Bronchial epithelial cell (primary cell): ENCODE measurements around the gene PRKCB. TPM values are rescaled to one million over a fixed set of nuclear protein-coding genes. Genes with fewer than 3 reads are reported as not detected.

ENCODE experiments used
- DNase-seq: peaks from one replicate; pipeline ENCODE4 v3.0.0-alpha.2; 2010; ENCODE audit warnings: low read depth
- FAIRE-seq: peaks from 2 replicates; lab custom pipeline; 2011; peaks lifted over from hg19 to GRCh38; lab: Jason Lieb, UNC
- H3K27me3 ChIP-seq: 2 replicates; pipeline ENCODE4 v1.5.1; 2011; ENCODE audit warnings: low read length; ENCODE audit not compliant: control insufficient read depth, insufficient read depth
- H3K36me3 ChIP-seq: 2 replicates; pipeline ENCODE4 v1.5.1; 2011; ENCODE audit warnings: low read length; ENCODE audit not compliant: control insufficient read depth, insufficient read depth
- H3K4me3 ChIP-seq: 2 replicates; pipeline ENCODE4 v1.5.1; 2011; ENCODE audit warnings: mild to moderate bottlenecking, low read depth, low read length, control low read depth
- total RNA-seq: library from RNA; depleted of rRNA; stranded (reverse); fragments of >200 nt; gene quantifications from 2 replicates; pipeline ENCODE4 v1.2.1, GENCODE V29; 2014
- TF ChIP-seq, protein P1 (sequence below): IDR thresholded peaks from 2 replicates; pipeline ENCODE4 v1.5.1; 2011; ENCODE audit warnings: mild to moderate bottlenecking, moderate library complexity, low read length, control low read depth, inconsistent platforms; ENCODE audit not compliant: insufficient read depth, severe bottlenecking

PRKCB gene
- total RNA-seq, 1 donor from 2014 or later = not detected

DNA sequence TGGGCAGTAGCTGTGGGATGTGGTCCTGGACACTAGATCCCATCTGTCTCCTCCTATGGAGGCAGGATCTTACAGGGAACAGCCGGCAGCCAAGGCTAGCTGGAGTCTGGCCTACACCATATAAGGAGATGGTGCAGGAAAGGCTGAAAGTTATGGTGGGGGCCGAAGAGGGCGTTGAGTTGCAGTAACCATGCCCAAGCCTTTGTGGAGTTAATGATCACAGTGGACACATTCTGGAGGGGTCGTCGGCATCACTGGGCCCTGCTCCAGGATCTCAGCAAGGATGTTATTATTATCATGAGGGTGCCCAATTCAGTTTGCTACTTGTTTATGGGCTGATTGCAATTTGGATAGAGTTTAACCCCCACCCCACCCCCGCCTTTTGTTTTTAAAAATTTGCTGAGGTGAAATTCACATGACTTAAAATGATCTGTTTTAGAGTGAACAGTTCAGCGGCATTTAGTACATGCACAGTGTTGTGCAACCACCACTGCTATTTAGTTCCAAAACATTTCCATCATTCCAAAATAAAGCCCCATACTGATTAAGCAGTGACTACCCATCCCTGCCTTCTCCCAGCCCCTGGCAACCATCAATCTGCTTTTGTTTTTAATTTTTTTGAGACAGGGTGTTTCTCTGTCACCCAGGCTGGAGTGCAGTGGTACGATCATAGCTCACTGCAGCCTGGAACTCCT, 236.0 kb downstream of the PRKCB start:
- Histone ChIP-seq H3K4me3 (no peak overlapping the region), H3K36me3 (no peaks in the 10 kb centered on the region), H3K27me3 (no peaks in the 10 kb centered on the region)
- DNase-seq (no peak), FAIRE-seq (no peak)
- TF ChIP-seq, protein P1, sequence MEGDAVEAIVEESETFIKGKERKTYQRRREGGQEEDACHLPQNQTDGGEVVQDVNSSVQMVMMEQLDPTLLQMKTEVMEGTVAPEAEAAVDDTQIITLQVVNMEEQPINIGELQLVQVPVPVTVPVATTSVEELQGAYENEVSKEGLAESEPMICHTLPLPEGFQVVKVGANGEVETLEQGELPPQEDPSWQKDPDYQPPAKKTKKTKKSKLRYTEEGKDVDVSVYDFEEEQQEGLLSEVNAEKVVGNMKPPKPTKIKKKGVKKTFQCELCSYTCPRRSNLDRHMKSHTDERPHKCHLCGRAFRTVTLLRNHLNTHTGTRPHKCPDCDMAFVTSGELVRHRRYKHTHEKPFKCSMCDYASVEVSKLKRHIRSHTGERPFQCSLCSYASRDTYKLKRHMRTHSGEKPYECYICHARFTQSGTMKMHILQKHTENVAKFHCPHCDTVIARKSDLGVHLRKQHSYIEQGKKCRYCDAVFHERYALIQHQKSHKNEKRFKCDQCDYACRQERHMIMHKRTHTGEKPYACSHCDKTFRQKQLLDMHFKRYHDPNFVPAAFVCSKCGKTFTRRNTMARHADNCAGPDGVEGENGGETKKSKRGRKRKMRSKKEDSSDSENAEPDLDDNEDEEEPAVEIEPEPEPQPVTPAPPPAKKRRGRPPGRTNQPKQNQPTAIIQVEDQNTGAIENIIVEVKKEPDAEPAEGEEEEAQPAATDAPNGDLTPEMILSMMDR = no peak

DNA sequence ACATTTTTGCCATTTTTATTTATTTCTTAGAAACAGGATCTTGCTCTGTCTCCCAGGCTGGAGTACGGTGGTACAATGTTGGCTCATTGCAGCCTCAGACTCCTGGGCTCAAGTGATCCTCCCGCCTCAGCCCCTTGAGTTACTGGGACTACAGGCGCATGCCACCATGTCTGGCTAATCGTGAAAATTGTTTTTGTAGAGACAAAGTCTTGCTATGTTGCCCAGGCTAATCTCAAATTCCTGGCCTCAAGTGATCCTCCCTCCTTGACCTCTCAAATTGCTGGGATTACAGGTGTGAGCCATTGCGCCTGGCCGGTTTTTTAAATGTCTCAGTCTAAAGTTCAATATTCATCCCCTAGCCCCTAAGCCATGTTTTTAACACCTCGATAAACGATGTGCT, 237.5 kb downstream of the PRKCB start:
- H3K27me3 ChIP-seq = no peaks in the 10 kb centered on the region
- no peak for DNase-seq
- FAIRE-seq = no peak
- TF ChIP-seq, protein P1 = no peak
- no peak overlapping the region for H3K4me3 ChIP-seq
- H3K36me3 ChIP-seq = no peaks in the 10 kb centered on the region

DNA sequence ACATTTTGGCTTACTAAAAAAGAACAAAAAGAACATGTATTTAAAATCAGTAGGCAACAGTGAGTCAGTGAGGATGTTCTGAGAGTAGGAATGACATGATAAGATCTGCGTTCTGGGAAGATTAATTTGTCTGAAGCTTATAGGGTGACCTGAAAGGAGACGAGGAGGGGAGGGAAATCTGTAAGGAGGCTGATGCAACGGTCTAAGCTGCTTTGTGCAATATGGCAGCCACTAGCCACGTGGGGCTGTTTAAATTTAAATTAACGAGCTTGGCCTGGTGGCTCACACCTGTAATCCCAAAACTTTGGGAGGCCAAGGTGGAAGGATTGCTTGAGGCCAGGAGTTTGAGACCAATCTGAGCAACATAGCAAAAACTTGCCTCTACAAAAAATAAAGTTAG, 238.8 kb downstream of the PRKCB start:
- Histone ChIP-seq H3K36me3 (no peaks in the 10 kb centered on the region), H3K4me3 (no peak overlapping the region), H3K27me3 (no peaks in the 10 kb centered on the region)
- TF ChIP-seq, protein P1 = no peak
- FAIRE-seq = no peak
- DNase-seq = no peak

DNA sequence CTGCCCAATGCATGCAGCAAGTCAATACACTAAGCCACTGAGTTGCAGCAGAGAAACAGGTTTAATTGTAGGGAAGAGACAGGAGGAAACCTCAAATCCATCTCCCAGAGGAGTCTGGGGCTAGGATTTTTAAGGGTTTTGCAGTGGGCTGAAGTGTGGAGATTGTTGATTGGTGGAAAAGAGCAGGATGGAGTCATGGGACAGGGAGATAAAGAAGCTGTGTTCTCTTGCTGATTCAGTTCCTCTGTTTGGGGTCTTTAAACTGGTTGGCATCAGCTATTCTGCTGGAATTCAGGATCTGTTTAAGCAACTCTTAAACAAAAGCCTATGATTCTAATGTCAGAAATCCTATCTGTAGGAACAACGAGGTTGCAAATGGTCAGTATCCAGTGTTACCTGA, 239.5 kb downstream of the PRKCB start:
- no peak overlapping the region for H3K4me3 ChIP-seq
- FAIRE-seq (no peak), DNase-seq (no peak)
- no peaks in the 10 kb centered on the region for H3K27me3 ChIP-seq
- TF ChIP-seq, protein P1 = no peak
- no peaks in the 10 kb centered on the region for H3K36me3 ChIP-seq

DNA sequence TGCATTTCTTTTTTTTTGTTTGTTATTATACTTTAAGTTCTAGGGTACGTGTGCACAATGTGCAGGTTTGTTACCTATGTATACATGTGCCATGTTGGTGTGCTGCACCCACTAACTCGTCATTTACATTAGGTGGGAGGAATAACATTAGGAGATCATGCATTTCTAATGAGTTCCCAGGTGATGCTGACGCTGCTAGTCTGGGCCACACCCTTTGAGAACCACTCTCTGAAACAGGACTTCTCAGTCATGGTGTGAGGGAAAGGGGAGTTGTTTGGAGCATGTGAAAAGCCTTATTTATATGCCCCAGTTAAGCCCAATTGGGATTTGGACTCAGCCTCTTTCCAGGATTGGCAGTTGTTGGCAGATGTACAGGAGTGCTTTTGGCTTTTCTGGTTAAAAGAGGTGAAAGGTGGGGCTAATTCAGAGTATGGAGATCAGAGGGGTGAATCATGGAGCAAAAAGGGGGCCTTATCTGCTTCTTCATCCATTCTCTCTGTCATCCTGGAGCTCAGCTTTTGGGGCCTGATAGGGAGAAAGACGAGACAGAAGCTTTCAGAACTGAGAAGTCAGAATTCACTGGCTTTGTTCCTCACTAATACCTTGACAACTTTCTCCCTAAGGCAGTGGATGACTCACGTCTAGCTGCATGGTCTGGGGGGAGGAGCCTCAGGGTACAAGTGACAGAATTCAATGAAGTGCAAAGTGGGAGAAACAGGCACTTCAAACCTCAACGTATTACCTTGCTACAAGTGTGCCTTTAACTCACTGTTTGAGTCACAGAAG, 240.3 kb downstream of the PRKCB start:
- H3K4me3 ChIP-seq = no peak overlapping the region
- TF ChIP-seq, protein P1 = no peak
- no peaks in the 10 kb centered on the region for H3K36me3 ChIP-seq
- FAIRE-seq (no peak), DNase-seq (peak; percentile 0)
- H3K27me3 ChIP-seq = no peaks in the 10 kb centered on the region

DNA sequence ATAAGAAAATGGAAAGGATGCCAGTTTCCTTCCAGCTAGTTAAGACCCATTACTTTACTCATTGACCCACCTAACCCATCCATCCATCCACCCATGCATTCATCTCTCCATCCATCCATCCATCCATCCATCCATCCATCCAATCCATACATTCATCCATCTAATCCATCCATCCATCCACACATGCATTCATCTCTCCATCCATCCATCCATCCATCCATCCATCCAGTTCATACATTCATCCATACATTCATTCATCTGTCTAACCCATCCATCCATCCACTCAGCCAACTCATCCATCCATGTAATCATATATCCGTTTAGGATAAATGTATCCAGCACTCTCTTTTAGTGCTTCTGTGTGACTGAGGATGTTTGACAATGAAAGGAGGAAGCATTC, 241.5 kb downstream of the PRKCB start:
- DNase-seq (no peak), FAIRE-seq (no peak)
- H3K27me3 ChIP-seq = no peaks in the 10 kb centered on the region
- H3K4me3 ChIP-seq = no peak overlapping the region
- no peaks in the 10 kb centered on the region for H3K36me3 ChIP-seq
- TF ChIP-seq, protein P1 = no peak
